Ascending aorta (tissue), 2 donors: ENCODE measurements around the gene SELENOI. TPM values are rescaled to one million over a fixed set of nuclear protein-coding genes. Genes with fewer than 3 reads are reported as not detected.

Source experiments
- DNase-seq, 2 donors: peaks; one replicate each; pipeline ENCODE4 v3.0.0-alpha.2; 2019; ENCODE audit warnings: low spot score in 2 of 2
- H3K27ac ChIP-seq, 2 donors: fragments of 200-600 bp; sonication (generic); one replicate each; pipeline ENCODE4 v1.5.1; 2016 to 2017; ENCODE audit warnings: mild to moderate bottlenecking in 1 of 2
- H3K27me3 ChIP-seq: fragments of 200-600 bp; sonication (generic); one replicate; pipeline ENCODE4 v1.5.1; 2017
- H3K36me3 ChIP-seq, 2 donors: fragments of 200-600 bp; sonication (generic); one replicate each; pipeline ENCODE4 v1.5.1; 2016
- H3K4me1 ChIP-seq, 2 donors: fragments of 200-600 bp; sonication (generic); one replicate each; pipeline ENCODE4 v1.5.1; 2016 to 2017; ENCODE audit warnings: mild to moderate bottlenecking in 1 of 2
- H3K4me3 ChIP-seq, 2 donors: fragments of 200-600 bp; sonication (generic); one replicate each; pipeline ENCODE4 v1.5.1; 2016 to 2017; ENCODE audit warnings: mild to moderate bottlenecking in 1 of 2
- H3K9me3 ChIP-seq, 2 donors: fragments of 200-600 bp; sonication (generic); one replicate each; pipeline ENCODE4 v1.5.1; 2016
- CTCF ChIP-seq, 3 experiments: fragments of 200-600 bp in 2 of 3; fragments of 450-650 bp in 1 of 3; sonication (generic) in 2 of 3; IDR thresholded peaks; one replicate each; pipeline ENCODE4 v1.5.1; 2016 to 2019; ENCODE audit warnings: antibody characterized with exemption in 3 of 3, mild to moderate bottlenecking in 1 of 3, moderate library complexity in 1 of 3
- intact Hi-C: fragments of 100-400 bp; cut with DNase I; formaldehyde crosslinking; loops from one replicate; pipeline ENCODE4 v1.15.1; 2023
- total RNA-seq: library from RNA; depleted of rRNA; stranded (reverse); fragments of >200 nt; gene quantifications from one replicate; pipeline ENCODE4 v1.1.0, GENCODE V29; 2016

SELENOI gene
- total RNA-seq, 1 donor from 2014 or later, result 2.2 TPM

- TF ChIP-seq CTCF (IDR thresholded peaks at IDR 0.05), result no peak
- intact Hi-C loops, result no loop called here
- no peaks in the 10 kb centered on the region for H3K36me3 ChIP-seq
- no peak overlapping the region for H3K27ac ChIP-seq
- no peak for DNase-seq
- no peaks in the 10 kb centered on the region for H3K9me3 ChIP-seq
- no peak overlapping the region for H3K4me3 ChIP-seq
- no peaks in the 10 kb centered on the region for H3K4me1 ChIP-seq
- no peaks in the 10 kb centered on the region for H3K27me3 ChIP-seq
These were observed 92.6 kb downstream of the SELENOI start for GRCh38 chr2:26438526-26438925.

- H3K36me3 ChIP-seq, result no peaks in the 10 kb centered on the region
- intact Hi-C loops, result no loop called here
- H3K27ac ChIP-seq, result no peak overlapping the region
- H3K4me1 ChIP-seq, result no peaks in the 10 kb centered on the region
- no peaks in the 10 kb centered on the region for H3K9me3 ChIP-seq
- no peak overlapping the region for H3K4me3 ChIP-seq
- no peak for DNase-seq
- TF ChIP-seq CTCF (IDR thresholded peaks at IDR 0.05), result no peak
- no peaks in the 10 kb centered on the region for H3K27me3 ChIP-seq
These were observed 93.0 kb downstream of the SELENOI start for GRCh38 chr2:26438926-26439325.

GRCh38 chr2:26442301-26442700 lies 96.4 kb downstream of the SELENOI start:
- Histone ChIP-seq H3K27ac (no peak overlapping the region), H3K27me3 (no peaks in the 10 kb centered on the region), H3K4me1 (no peaks in the 10 kb centered on the region), H3K4me3 (no peak overlapping the region), H3K36me3 (no peaks in the 10 kb centered on the region), H3K9me3 (no peaks in the 10 kb centered on the region)
- no peak for DNase-seq
- TF ChIP-seq CTCF (IDR thresholded peaks at IDR 0.05), result no peak
- intact Hi-C loops, result no loop called here

- H3K36me3 ChIP-seq, result no peaks in the 10 kb centered on the region
- DNase-seq, result no peak
- H3K27ac ChIP-seq, result no peak overlapping the region
- H3K27me3 ChIP-seq, result no peaks in the 10 kb centered on the region
- no peaks in the 10 kb centered on the region for H3K9me3 ChIP-seq
- H3K4me1 ChIP-seq, result no peaks in the 10 kb centered on the region
- intact Hi-C loops, result no loop called here
- TF ChIP-seq CTCF (IDR thresholded peaks at IDR 0.05), result no peak
- no peak overlapping the region for H3K4me3 ChIP-seq
These were observed 96.8 kb downstream of the SELENOI start for GRCh38 chr2:26442707-26443106.

GRCh38 chr2:26444236-26444635 lies 98.3 kb downstream of the SELENOI start:
- intact Hi-C loops, result no loop called here
- Histone ChIP-seq H3K9me3 (no peaks in the 10 kb centered on the region), H3K27me3 (no peaks in the 10 kb centered on the region), H3K4me1 (no peaks in the 10 kb centered on the region), H3K4me3 (no peak overlapping the region), H3K36me3 (no peaks in the 10 kb centered on the region), H3K27ac (no peak overlapping the region)
- DNase-seq, result no peak
- TF ChIP-seq CTCF (IDR thresholded peaks at IDR 0.05), result no peak

Other genes with a start within 250 kb of the SELENOI start
- gene GAREM2, start 173.1 kb upstream of the SELENOI start, total RNA-seq, result 2.1 TPM
- gene HADHA, start 101.5 kb upstream of the SELENOI start, total RNA-seq, result 49.5 TPM
- gene HADHB, start 101.2 kb upstream of the SELENOI start, total RNA-seq, result 93.4 TPM
- not detected for gene ADGRF3, start 646 bp downstream of the SELENOI start, total RNA-seq
- not detected for gene DRC1, start 55.8 kb downstream of the SELENOI start, total RNA-seq
- gene OTOF, start 132.0 kb downstream of the SELENOI start, total RNA-seq, result not detected